GM19468 (cell line): ENCODE results near the gene ST3GAL3.
"Not testable (repeated sequence)": the region's sequence is repeated elsewhere in the genome, so short reads cannot be mapped to it uniquely, and the experiment has no call there.

Source experiments
- ATAC-seq: cut with Tn5 transposase; IDR thresholded peaks from one replicate; pipeline ENCODE4 v1.9.1; 2021; ENCODE audit warnings: mild to moderate bottlenecking, moderate library complexity, moderate number of reproducible peaks; ENCODE audit not compliant: unreplicated experiment; ENCODE audit errors: extremely low read depth

ST3GAL3 gene

GRCh38 chr1:43747736-43748135 lies 40.4 kb downstream of the ST3GAL3 start:
- ATAC-seq, result no peak

- ATAC-seq, result no peak
These were observed 42.7 kb downstream of the ST3GAL3 start for GRCh38 chr1:43750083-43750482.

GRCh38 chr1:43753422-43753821 lies 46.1 kb downstream of the ST3GAL3 start:
- no peak for ATAC-seq

GRCh38 chr1:43754892-43755291 lies 47.6 kb downstream of the ST3GAL3 start:
- ATAC-seq, result no peak

- ATAC-seq, result no peak
These were observed 50.2 kb downstream of the ST3GAL3 start for GRCh38 chr1:43757343-43758053.

- no peak for ATAC-seq
These were observed 53.5 kb downstream of the ST3GAL3 start for GRCh38 chr1:43760745-43761317.

- ATAC-seq, result no peak
These were observed 56.2 kb downstream of the ST3GAL3 start for GRCh38 chr1:43763497-43763973.

GRCh38 chr1:43764581-43764980 lies 57.2 kb downstream of the ST3GAL3 start:
- no peak for ATAC-seq

GRCh38 chr1:43766086-43766784 lies 58.9 kb downstream of the ST3GAL3 start:
- no peak for ATAC-seq

GRCh38 chr1:43766818-43767525 lies 59.6 kb downstream of the ST3GAL3 start:
- no peak for ATAC-seq

GRCh38 chr1:43768168-43768567 lies 60.8 kb downstream of the ST3GAL3 start:
- no peak for ATAC-seq

- ATAC-seq, result no peak
These were observed 62.1 kb downstream of the ST3GAL3 start for GRCh38 chr1:43769350-43769908.

GRCh38 chr1:43770111-43770510 lies 62.8 kb downstream of the ST3GAL3 start:
- ATAC-seq, result no peak

GRCh38 chr1:43772978-43773377 lies 65.6 kb downstream of the ST3GAL3 start:
- ATAC-seq, result no peak

- no peak for ATAC-seq
These were observed 66.5 kb downstream of the ST3GAL3 start for GRCh38 chr1:43773821-43774220.

- ATAC-seq, result no peak
These were observed 67.0 kb downstream of the ST3GAL3 start for GRCh38 chr1:43774359-43774758.

GRCh38 chr1:43776043-43776761 lies 68.9 kb downstream of the ST3GAL3 start:
- ATAC-seq, result no peak

- ATAC-seq, result not testable (repeated sequence)
These were observed 70.6 kb downstream of the ST3GAL3 start for GRCh38 chr1:43777916-43778315.

GRCh38 chr1:43779266-43779665 lies 71.9 kb downstream of the ST3GAL3 start:
- ATAC-seq, result no peak
